ENCODE measurements around the gene ZNF516.

GRCh38 chr18:76318607-76319006 is 176.4 kb downstream of the ZNF516 start:
- TF ChIP-seq CTCF (IDR thresholded peaks at IDR 0.05) (no peak), POLR2A (IDR thresholded peaks at IDR 0.05) (no peak), POLR2AphosphoS5 (IDR thresholded peaks at IDR 0.05) (no peak)

Data from sigmoid colon (tissue), 4 donors.